Mucosa of stomach (tissue), 1 donor: ENCODE results near the gene DRD4.

Experiments used
- H3K27me3 ChIP-seq: one replicate; pipeline ENCODE4 v1.7.0; 2013; ENCODE audit warnings: mild to moderate bottlenecking, low read length; ENCODE audit not compliant: control insufficient read depth, insufficient read depth
- H3K36me3 ChIP-seq: one replicate; pipeline ENCODE4 v1.7.0; 2013; ENCODE audit warnings: low read length; ENCODE audit not compliant: control insufficient read depth, insufficient read depth
- H3K4me1 ChIP-seq: one replicate; pipeline ENCODE4 v1.7.0; 2013; ENCODE audit warnings: mild to moderate bottlenecking, low read length; ENCODE audit not compliant: control insufficient read depth, insufficient read depth
- H3K4me3 ChIP-seq: one replicate; pipeline ENCODE4 v1.7.0; 2013; ENCODE audit warnings: low read length
- H3K9ac ChIP-seq: one replicate; pipeline ENCODE4 v1.7.0; 2013; ENCODE audit warnings: mild to moderate bottlenecking, low read length, moderate library complexity
- H3K9me3 ChIP-seq: one replicate; pipeline ENCODE4 v1.7.0; 2013; ENCODE audit warnings: mild to moderate bottlenecking, low read length, moderate library complexity; ENCODE audit not compliant: control insufficient read depth
- donor health status: Pancreatic carcinoma.

Gene DRD4

DNA sequence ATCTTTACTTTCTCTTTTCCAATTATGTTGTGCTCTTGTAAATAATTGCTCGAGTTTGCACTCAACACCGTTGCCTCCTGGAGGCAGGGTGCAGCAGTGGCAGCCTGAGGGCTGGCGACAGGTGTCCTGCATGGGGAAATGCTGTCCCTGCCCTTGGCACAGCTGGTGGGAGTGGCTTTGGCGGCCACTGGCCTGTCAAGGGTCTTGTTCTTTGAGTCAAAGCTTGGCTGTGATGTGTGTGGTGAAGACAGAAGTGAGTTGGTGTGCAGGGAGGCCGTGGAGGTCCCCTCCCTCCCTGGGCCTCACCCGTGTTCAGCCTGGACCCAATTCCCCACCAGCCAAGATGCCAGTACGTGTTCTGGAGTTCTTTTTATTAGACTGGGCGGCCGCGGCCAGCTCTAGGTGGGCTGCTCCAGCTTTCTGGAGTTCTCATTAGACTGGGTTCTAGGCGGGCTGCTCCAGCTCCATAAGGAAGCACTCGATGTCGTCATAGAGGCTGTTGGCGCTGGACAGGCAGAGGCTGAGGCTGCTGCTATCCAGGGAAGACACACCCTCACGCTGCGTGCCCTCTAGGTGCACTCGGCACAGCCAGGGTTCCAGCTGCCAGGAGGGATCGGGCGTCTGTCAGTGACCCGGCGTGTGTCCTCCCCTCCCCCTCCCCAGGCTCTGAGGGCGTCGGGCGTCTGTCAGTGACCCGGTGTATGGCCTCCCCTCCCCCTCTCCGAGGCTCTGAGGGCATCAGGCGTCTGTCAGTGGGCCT is 24.7 kb upstream of the DRD4 start:
- Histone ChIP-seq H3K4me1 (peaks cover 40% of the 10 kb centered on the region), H3K36me3 (peaks cover 22% of the 10 kb centered on the region), H3K27me3 (no peaks in the 10 kb centered on the region), H3K9ac (no peak overlapping the region), H3K9me3 (no peaks in the 10 kb centered on the region), H3K4me3 (no peak overlapping the region)

DNA sequence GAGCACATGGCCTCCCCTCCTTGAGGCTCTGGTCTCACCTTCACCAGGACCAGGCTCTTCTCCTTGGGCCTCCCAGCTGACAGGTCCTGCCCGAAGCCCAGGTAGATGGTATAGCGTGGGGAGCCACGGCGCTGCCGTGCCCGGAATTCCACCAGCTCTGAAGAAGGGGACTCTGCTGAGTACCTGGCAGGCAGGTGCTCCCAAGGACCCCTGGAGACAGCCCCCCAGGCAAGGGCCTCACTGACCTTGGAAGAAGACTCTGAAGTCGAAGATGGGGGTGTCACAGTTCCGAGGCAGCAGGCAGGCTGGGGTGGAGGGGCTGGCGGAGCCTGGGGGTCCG is 24.1 kb upstream of the DRD4 start:
- H3K9me3 ChIP-seq: no peaks in the 10 kb centered on the region
- H3K4me1 ChIP-seq: peaks cover 40% of the 10 kb centered on the region
- H3K4me3 ChIP-seq: no peak overlapping the region
- H3K36me3 ChIP-seq: peaks cover 22% of the 10 kb centered on the region
- no peaks in the 10 kb centered on the region for H3K27me3 ChIP-seq
- no peak overlapping the region for H3K9ac ChIP-seq

DNA sequence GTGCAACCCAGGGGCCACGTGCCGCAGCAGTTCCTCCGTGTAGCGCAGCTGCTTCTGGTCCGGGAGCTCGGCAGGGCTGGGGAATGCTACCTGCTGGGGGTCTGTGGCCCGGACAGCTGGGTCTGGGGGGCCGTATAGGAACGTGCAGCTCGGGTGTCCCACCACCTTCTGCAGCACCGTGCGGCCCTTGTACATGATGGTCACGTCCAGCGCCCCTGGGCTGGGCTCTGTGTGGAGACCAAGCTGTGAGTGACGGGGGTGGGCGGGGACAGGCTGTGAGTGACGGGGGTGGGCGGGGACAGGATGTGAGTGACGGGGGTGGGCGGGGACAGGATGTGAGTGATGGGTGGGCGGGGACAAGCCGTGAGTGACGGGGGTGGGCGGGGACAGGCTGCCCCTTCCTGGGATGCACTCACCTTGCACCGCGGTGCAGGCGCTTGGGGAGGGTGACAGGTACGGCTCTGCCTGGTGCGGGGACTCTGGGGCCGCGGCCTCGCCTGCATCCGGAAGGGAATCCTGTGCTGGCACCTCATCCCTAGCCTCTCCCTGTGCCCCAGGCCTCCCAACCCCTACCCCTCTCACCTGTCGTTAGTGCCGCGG is 23.6 kb upstream of the DRD4 start:
- Histone ChIP-seq H3K4me3 (no peak overlapping the region), H3K36me3 (peaks cover 22% of the 10 kb centered on the region)

DNA sequence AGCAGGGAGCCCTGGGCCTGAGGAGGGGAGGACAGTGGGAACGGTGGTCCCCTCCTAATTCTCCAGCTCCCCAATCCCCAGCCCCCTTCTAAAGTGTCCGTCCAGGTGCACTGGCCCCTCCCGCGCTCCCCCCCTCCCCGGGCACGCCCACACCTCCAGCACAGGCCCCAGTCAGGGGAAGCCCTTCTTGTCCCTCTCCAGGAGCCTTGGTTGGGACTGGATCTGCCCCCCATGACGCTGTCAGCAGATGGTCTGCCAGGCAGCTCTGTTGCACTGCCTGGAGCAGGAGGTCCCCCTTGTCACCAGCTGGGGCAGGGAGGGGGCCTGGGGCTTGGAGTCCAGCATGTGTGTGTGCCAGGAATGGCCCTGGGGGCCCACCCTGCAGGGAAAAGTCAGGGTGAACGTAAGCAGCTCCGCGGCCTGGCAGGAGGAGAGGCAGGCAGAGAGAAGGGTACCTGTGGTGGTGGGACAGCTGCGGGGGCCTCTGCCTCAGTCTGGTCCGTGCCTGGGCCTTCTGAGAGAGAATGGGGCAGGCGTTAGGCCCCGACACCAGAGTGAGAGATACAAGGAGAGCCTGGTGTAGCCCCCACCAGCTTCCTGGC is 22.9 kb upstream of the DRD4 start:
- Histone ChIP-seq H3K36me3 (peaks cover 22% of the 10 kb centered on the region), H3K9me3 (no peaks in the 10 kb centered on the region), H3K27me3 (no peaks in the 10 kb centered on the region), H3K4me3 (no peak overlapping the region), H3K9ac (peak overlapping the region; percentile 19), H3K4me1 (peaks cover 40% of the 10 kb centered on the region)

More for the DNA sequence above, 23.6 kb upstream of the DRD4 start:
- H3K27me3 ChIP-seq: no peaks in the 10 kb centered on the region
- peaks cover 40% of the 10 kb centered on the region for H3K4me1 ChIP-seq
- no peak overlapping the region for H3K9ac ChIP-seq
- H3K9me3 ChIP-seq: no peaks in the 10 kb centered on the region

DNA sequence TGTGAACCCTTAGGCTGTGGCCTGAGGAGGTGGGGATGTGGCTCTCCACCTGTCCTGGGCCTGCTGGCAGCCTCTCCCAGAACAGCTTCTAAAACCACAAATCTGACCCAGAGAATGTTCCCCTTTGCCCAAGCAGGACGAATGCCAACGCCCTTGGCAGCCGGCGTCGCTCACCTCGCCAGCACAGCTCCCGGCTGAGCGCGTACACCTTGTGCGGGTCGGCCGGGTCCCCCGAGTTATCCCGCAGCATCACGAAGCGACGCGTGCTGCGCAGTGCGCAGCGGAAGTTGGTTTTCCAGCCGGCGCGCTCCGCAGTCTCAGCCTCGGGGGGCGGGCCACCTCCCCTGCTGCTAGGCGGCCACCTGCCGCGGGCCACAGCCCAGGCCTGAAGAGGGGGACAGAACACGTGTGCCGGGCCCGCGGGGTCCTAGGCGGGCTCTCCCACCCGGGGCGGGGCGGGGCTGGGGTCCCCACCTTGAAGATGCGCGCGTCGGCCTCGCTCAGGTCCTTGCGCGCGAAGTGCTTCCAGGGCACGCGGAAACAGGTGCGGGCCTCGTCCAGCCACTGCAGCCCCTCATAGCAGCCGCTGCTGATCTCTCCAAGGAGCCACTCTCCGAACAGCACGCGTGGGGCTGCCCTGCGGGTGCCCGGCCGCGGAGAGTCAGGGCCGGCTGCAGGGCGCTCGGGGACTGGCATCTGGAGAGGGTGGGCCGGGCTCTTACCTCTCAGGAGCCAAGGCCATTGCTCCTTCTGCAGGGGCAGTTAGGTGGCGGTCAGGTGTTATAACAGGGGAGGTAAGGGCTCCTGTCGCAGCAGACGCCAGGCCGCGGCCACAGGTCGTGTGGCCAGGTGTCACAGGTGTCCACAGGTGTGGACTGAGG is 22.2 kb upstream of the DRD4 start:
- H3K36me3 ChIP-seq: peaks cover 19% of the 10 kb centered on the region
- H3K9ac ChIP-seq: peak overlapping the region; percentile 81

DNA sequence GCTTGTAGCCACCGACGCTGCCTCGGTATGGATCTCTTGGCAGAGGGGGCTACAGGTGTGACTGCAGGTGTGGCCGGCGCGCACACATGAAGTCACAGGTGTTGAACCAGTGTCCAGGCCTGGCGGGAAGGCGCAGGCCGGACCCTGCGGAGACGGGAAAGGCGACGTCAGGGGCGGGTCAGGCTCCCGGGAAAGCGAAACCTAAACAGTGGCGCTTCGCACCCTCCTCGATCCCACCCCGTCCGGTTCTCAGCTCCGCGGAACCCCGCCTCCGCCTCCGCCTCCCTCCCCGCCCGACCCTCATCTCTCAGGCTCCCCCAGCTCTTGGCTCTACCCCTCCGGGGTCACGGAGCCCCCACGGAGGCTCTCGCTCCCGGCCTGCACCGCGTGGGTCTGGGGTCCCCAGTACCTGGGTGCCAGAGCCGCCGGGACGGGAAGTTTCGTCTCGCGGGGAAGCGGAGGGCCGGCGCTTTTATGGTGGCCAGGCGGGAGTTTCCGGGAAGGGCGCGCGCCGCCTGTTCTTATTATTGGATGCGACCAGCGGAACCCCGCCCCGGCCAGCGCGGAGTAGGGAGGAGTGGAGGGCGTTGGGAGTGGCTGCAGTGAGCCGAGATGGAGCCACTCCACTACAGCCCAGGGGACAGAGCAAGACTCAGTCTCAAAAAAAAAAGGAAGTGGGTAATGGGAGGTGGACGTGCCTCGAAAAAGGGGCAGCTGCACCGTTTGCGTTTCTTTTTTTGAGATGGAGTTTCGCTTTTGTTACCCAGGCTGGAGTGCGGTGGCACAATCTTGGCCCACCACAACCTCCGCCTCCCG is 21.4 kb upstream of the DRD4 start, which contains the start of gene IRF7:
TSS of gene IRF7 (minus strand) at position 447 of the 816 bp plus-strand sequence. CDS start 586 bp downstream, outside the sequence.
- Histone ChIP-seq H3K27me3 (no peaks in the 10 kb centered on the region), H3K36me3 (peaks cover 12% of the 10 kb centered on the region), H3K9ac (peak within 1 kb of the TSS; percentile 81), H3K4me1 (peaks cover 40% of the 10 kb centered on the region), H3K9me3 (no peaks in the 10 kb centered on the region), H3K4me3 (peak within 1 kb of the TSS; percentile 21)

More for the DNA sequence above, 22.2 kb upstream of the DRD4 start:
- Histone ChIP-seq H3K4me1 (peaks cover 40% of the 10 kb centered on the region), H3K27me3 (no peaks in the 10 kb centered on the region), H3K9me3 (no peaks in the 10 kb centered on the region), H3K4me3 (peak overlapping the region; percentile 21)

DNA sequence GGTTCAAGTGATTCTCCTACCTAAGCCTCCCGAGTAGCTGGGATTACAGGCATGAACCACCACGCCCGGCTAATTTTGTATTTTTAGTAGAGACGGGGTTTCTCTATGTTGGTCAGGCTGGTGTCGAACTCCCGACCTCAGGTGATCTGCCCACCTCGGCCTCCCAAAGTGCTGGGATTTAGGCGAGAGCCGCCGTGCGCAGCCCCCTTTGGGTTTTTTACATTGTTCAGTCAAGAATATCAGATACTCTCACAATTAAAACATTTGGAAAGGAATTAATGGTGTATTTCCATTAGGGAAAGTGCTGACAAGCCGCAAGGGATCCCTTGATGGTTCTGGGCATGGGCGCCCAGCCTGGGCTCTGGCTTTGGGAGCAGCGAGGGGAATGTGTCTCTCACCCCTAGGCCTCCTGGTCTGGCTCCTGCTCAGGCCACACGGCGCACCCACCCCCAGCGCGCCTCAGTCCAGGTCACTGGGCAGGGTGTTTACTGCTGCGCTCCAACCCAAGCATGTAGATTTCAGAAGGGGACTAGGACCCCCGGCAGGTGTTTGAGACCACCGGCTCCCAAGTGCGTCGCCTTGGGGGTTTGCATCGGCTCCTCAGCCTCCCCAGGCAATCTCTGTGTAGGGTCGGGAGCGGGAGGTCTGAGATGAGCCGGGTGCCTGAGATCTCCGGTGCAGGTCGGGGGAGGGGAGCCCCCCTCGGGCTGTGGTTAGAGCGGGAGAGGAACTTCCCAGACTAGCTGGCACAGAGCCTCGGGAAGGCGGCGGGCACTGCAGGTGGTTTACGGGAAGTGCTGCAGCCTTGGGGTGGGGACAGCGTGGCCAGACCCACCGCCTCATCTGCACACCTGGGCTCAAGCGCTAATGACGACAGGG is 20.5 kb upstream of the DRD4 start:
- no peaks in the 10 kb centered on the region for H3K9me3 ChIP-seq
- H3K36me3 ChIP-seq: peaks cover 10% of the 10 kb centered on the region
- H3K4me3 ChIP-seq: no peak overlapping the region
- no peaks in the 10 kb centered on the region for H3K27me3 ChIP-seq
- H3K4me1 ChIP-seq: peaks cover 40% of the 10 kb centered on the region
- H3K9ac ChIP-seq: no peak overlapping the region

DNA sequence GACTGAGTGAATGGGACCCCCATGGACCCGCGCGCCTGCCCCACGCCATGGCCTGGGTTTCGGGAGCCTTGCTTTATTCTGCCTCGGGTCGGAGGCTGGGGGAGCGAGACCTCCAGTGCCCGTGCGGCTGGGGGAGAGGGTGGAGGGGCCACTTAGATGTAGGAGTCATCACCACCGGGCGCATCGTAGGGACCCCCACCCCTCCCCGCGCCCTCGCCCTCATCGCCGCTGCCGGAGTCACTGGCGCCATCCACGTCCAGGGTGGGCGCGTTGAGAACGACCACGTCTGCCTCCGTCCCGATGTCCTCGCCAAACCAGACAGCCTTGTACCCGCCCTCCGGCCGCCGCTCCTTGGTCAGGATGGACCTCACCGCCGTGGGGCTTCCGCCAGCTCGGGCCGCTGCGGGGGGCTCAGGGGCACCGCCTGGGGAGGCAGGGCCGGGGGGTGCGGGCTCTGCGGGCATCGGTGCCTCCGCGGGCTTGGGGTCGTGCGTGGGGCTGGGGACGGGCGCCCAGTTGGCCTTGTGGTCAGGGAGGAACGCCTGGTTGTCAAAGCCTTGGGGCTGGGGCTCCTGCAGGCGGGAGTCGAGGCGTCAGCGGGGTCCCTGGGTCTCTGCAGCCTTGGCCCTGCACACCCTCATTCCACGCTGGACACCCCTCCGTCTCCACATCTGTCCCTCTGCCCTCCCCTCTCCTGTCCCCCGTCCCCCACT is 19.7 kb upstream of the DRD4 start:
- H3K9me3 ChIP-seq: no peaks in the 10 kb centered on the region
- peaks cover 35% of the 10 kb centered on the region for H3K4me1 ChIP-seq
- peaks cover 9% of the 10 kb centered on the region for H3K36me3 ChIP-seq
- H3K4me3 ChIP-seq: no peak overlapping the region
- no peaks in the 10 kb centered on the region for H3K27me3 ChIP-seq
- H3K9ac ChIP-seq: no peak overlapping the region

DNA sequence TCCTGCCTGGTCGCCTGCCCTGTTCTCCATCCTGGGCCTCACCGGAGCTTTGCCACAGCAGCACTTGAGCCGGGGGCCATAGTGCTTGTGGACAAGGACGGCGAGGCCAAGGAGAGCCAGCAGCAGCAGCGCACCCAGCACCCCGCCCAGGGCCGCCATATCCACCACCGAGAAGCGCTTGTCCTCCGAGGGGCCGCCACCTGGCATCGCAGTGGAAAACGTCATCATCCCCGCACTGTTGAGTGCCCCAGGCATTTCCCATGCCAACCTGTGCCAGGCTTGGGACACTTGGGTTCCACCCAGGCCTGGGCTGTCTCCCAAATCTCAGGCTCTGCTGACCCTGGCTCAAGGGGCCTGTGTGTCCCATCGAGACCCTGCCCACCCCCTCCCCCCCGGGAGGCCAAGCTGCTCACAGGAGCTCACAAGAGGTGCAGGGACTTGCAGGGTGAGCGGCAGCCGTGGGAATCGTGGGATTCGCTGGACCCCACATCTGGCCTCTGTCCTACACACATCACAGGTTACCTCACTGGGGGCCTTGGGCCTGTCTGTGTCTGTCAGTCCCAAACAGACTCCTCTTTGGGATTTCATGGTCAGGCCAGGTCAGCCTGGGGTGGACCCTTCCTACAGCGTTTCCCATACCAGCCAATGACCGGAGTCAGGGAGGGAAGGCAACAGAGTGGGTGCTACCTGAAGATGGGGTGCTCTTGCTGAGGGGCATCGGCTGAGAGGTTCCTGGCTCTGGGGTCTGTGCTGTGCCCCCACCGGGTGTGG is 19.0 kb upstream of the DRD4 start:
- Histone ChIP-seq H3K27me3 (no peaks in the 10 kb centered on the region), H3K36me3 (peaks cover 3% of the 10 kb centered on the region), H3K9ac (no peak overlapping the region), H3K4me1 (peaks cover 27% of the 10 kb centered on the region), H3K4me3 (no peak overlapping the region), H3K9me3 (no peaks in the 10 kb centered on the region)
